KBM-7 (cell line): ENCODE data around the gene RABL6.

Experiments used
- DNase-seq: peaks from one replicate; pipeline ENCODE4 v3.0.0-alpha.2; 2015
- in situ Hi-C: fragments of 300-500 bp; cut with MboI; formaldehyde crosslinking; loops from 2 replicates; pipeline ENCODE4 v1.14.3; 2020; ENCODE audit warnings: low sequenced_read_pairs, low pct_unique_long_range_greater_than_20kb, mixed read lengths

The RABL6 gene

GRCh38 chr9:136888454-136888853 lies 80.7 kb downstream of the RABL6 start:
- in situ Hi-C loops = no loop called here
- DNase-seq = no peak

- DNase-seq = no peak
- in situ Hi-C loops = no loop called here
These were observed 82.1 kb downstream of the RABL6 start for GRCh38 chr9:136889858-136890257.

GRCh38 chr9:136890661-136891060 lies 82.9 kb downstream of the RABL6 start:
- in situ Hi-C loops = no loop called here

More at GRCh38 chr9:136890661-136891060, 82.9 kb downstream of the RABL6 start:
- DNase-seq = no peak
